ENCODE results near the gene ZNF423.

DNA sequence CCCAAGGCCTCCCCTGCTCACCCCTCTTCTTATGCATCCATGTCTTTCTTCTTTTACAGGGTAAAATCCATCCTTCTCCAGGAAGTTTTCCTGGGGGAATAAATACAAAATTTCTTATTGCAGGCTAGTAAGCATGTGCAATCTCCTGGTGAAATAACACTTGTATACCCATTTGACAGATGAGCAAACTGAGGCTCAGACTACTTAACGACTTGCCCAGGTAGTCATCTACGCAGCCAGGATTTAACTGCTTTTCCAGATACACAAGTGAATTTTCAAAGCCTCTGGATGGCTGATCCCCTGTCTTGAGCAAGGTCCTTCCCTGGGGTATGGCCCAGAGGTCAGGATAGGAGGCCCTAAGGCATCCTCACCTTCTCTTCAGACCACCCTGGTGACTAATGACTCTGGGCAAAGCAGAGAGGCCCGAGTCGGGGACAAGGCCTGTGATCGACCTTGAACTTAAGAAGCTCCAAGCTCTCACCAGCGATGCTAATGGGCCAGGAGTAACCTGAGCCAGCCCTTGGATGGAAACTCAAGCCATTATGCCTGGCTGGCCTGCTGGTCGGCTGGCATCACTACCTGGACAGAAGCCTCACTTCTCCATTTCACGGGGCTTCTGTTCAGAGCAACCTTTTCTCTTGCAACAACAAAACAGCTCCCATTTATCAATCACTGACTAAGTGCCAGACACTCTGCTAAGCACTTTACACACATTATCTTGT is 33.1 kb downstream of the ZNF423 start:
- TF ChIP-seq, protein P1, sequence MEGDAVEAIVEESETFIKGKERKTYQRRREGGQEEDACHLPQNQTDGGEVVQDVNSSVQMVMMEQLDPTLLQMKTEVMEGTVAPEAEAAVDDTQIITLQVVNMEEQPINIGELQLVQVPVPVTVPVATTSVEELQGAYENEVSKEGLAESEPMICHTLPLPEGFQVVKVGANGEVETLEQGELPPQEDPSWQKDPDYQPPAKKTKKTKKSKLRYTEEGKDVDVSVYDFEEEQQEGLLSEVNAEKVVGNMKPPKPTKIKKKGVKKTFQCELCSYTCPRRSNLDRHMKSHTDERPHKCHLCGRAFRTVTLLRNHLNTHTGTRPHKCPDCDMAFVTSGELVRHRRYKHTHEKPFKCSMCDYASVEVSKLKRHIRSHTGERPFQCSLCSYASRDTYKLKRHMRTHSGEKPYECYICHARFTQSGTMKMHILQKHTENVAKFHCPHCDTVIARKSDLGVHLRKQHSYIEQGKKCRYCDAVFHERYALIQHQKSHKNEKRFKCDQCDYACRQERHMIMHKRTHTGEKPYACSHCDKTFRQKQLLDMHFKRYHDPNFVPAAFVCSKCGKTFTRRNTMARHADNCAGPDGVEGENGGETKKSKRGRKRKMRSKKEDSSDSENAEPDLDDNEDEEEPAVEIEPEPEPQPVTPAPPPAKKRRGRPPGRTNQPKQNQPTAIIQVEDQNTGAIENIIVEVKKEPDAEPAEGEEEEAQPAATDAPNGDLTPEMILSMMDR (IDR thresholded peaks at IDR 0.05 in 8 of 11, conservative IDR thresholded peaks at IDR 0.05 in 3 of 11), result no peak
- no peak for TF ChIP-seq POLR2AphosphoS5 (IDR thresholded peaks at IDR 0.05)
